Measurements from ENCODE around the gene TMEM187. TPM values are rescaled to one million over a fixed set of nuclear protein-coding genes. Genes with fewer than 3 reads are reported as not detected.

Gene TMEM187
- total and polyA plus RNA-seq, 12 donors: 3.4 to 13.2 (median 7.5) TPM

DNA sequence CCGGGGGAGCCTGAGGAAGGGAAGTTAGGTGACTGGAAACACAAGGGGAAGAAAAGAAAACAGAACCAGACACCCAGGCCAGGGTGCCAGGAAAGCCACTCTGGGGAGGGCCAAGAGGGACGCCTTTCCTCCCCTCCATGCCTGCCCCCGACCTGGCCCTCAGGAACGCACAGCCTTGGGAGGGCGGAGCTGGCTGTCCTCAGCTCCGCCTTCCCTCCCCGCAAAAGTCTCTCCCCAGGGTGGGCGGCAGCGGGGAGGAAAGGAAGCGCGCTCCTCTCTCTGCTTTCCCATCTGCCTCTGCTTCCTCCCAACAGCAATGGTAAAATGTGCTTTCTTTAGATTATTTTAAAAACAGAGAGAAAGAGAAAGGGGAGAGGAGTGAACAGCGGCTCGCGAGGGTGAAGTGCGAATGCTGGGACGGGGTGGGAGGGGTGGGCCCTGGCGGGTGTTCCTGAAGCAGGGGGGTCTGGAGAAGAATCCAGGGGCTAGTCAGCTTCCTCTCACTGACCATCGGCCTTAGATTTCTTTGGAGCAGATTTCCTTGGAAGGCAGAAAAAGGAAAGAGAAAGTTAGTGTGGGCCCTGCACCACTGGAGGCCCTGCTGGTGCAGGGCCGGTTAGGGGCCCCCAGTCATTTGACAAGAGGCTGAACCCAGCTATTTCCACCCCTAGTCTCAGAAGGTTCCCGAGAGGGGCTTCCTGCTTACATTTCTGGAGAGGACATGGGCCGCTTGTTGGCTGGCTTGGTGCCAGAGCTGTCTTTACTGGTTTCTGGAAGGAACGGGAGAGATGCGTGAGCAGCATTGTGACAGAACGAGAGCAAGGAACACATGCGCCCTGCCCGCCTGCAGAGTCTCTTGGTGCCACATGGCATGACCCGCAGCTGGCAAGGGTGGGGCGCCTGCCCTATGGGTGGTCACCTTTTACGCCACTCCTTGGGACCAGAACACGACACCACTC is 23.4 kb upstream of the TMEM187 start:
- H3K9me3 ChIP-seq: no peaks in the 10 kb centered on the region
- peak overlapping the region; percentile 11 to 78 (median 70) for H3K27ac ChIP-seq
- TF ChIP-seq, protein P1, sequence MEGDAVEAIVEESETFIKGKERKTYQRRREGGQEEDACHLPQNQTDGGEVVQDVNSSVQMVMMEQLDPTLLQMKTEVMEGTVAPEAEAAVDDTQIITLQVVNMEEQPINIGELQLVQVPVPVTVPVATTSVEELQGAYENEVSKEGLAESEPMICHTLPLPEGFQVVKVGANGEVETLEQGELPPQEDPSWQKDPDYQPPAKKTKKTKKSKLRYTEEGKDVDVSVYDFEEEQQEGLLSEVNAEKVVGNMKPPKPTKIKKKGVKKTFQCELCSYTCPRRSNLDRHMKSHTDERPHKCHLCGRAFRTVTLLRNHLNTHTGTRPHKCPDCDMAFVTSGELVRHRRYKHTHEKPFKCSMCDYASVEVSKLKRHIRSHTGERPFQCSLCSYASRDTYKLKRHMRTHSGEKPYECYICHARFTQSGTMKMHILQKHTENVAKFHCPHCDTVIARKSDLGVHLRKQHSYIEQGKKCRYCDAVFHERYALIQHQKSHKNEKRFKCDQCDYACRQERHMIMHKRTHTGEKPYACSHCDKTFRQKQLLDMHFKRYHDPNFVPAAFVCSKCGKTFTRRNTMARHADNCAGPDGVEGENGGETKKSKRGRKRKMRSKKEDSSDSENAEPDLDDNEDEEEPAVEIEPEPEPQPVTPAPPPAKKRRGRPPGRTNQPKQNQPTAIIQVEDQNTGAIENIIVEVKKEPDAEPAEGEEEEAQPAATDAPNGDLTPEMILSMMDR (IDR thresholded peaks at IDR 0.05): no peak
- H3K27me3 ChIP-seq: peaks cover 0 to 11% (median 0%) of the 10 kb centered on the region in 7 donors
- WGBS, 2 donors: 49 to 53% methylated on average over 26 to 29 of the region's 30 CpGs
- peaks cover 0 to 63% (median 4%) of the 10 kb centered on the region in 9 donors for H3K36me3 ChIP-seq
- intact Hi-C loops (cut with DNase I): loop anchor here in 3 of 10 donors (2.0 to 10.0 kb wide), 4 partner anchors 26 to 187 kb away; partner anchors contain the start of genes PLXNB3 (in 2 of the 3), IDH3G (in 1 of the 3) and SSR4 (in 1 of the 3)
- H3K4me3 ChIP-seq: no peak overlapping the region
- peaks cover 0 to 41% (median 19%) of the 10 kb centered on the region in 9 donors for H3K4me1 ChIP-seq
- peak in 5 of 8 donors; percentile 23 to 41 (median 37) for ATAC-seq
- DNase-seq: no peak

DNA sequence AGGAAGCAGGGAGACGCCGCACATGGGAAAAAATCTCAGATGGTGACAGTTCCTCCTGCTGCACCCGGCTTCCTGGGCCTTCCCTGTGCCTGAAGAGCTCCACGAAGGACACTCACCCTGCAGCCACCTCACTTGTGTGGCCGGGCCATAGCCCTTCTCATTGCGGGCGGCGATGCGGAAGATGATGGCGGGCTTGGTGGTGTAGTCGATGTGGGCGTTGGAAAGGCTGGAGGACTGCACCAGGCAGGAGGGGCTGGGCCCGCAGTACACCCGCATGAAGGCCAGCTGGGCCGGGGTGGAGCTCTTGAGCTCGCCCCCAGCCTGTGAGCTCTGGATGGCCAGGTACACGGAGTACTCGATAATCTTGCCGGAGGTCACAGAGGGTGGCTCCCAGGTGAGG is 22.4 kb upstream of the TMEM187 start:
- Histone ChIP-seq H3K27me3 (peaks cover 0 to under 1% (median 0%) of the 10 kb centered on the region in 7 donors), H3K4me3 (no peak overlapping the region), H3K9me3 (no peaks in the 10 kb centered on the region), H3K36me3 (peaks cover 0 to 73% (median 4%) of the 10 kb centered on the region in 9 donors), H3K27ac (peak overlapping the region in 4 of 10 donors; percentile 69 to 78 (median 70)), H3K4me1 (peaks cover 0 to 39% (median 19%) of the 10 kb centered on the region in 9 donors)
- TF ChIP-seq, protein P1 (IDR thresholded peaks at IDR 0.05): no peak
- DNase-seq (no peak), ATAC-seq (no peak)
- 81 to 82% methylated on average over 16 to 19 of the region's 19 CpGs for WGBS, 2 donors
- intact Hi-C loops (cut with DNase I): loop anchor here in 5 of 10 donors (5.0 to 10.0 kb wide), 4 partner anchors 183 to 985 kb away; partner anchors contain the start of gene PLXNB3 (in 4 of the 5)

DNA sequence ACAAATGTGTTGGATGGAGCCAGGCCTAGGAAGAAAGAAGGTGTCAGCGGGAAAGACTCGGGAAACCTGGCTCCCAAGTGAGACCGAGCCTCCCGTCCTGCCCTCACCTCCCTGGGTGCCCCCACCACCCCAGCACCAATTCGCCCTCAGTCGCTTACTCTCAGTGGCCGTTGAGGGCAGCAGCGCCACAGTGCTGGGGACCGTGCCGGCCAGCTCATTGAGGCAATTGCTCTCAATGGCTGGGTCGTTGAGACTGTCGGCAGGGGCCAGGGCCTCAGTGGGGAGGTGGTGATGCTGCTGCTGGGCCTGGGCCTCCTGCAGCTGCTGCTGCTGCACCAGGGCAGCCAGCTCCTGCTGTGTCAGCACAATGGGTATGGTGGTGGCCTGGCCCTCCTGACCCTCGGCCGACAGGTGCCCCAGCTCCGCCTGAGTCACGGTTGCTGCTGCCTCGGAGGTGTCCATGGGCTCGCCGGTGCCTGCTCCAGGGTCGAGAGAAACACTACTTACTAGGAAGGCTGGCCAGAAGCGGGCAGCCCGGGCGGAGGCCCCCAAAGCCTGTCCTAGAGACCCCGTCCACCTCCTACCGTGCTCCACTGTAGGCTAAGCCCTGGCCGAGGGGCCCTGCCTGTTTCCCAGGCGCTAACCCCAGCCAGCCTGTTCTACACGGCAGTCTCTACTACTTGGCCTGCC is 20.7 kb upstream of the TMEM187 start:
- Histone ChIP-seq H3K9me3 (no peaks in the 10 kb centered on the region), H3K27me3 (no peaks in the 10 kb centered on the region), H3K4me1 (peaks cover 0 to 38% (median 19%) of the 10 kb centered on the region in 9 donors), H3K4me3 (no peak overlapping the region), H3K36me3 (peaks cover 0 to 90% (median 4%) of the 10 kb centered on the region in 9 donors), H3K27ac (no peak overlapping the region)
- ATAC-seq (no peak), DNase-seq (no peak)
- TF ChIP-seq, protein P1 (IDR thresholded peaks at IDR 0.05): no peak
- WGBS, 2 donors: 90 to 93% methylated on average over 17 to 28 of the region's 28 CpGs
- intact Hi-C loops (cut with DNase I): loop anchor here in 6 of 10 donors (2.0 to 10.0 kb wide), 5 partner anchors 185 to 987 kb away; partner anchors contain the start of gene PLXNB3 (in 5 of the 6)
